Dendritic cell treated with granulocyte-macrophage colony-stimulating factor and Interleukin-4, amounts not matched to agents 40 ng/mL and 50 ng/mL, for 4 days (primary cell): ENCODE measurements around the gene PSMD14.
"Not testable (repeated sequence)": the region's sequence is repeated elsewhere in the genome, so short reads cannot be mapped to it uniquely, and the experiment has no call there.

Source experiments
- H3K27ac Mint-ChIP-seq: one replicate; pipeline ENCODE4 v1.8.0; 2022; ENCODE audit warnings: mild to moderate bottlenecking, mixed read lengths
- H3K27me3 Mint-ChIP-seq: one replicate; pipeline ENCODE4 v1.8.0; 2022; ENCODE audit warnings: mild to moderate bottlenecking, mixed read lengths
- H3K36me3 Mint-ChIP-seq: one replicate; pipeline ENCODE4 v1.8.0; 2022; ENCODE audit warnings: low read depth, mixed read lengths
- H3K4me1 Mint-ChIP-seq: one replicate; pipeline ENCODE4 v1.8.0; 2022; ENCODE audit warnings: low read depth, mixed read lengths
- H3K4me3 Mint-ChIP-seq: one replicate; pipeline ENCODE4 v1.8.0; 2022; ENCODE audit warnings: mild to moderate bottlenecking, moderate library complexity, mixed read lengths
- H3K9me3 Mint-ChIP-seq: one replicate; pipeline ENCODE4 v1.8.0; 2022; ENCODE audit warnings: mixed read lengths
- intact Hi-C: fragments of 100-400 bp; cut with micrococcal nuclease; formaldehyde crosslinking; loops from one replicate; pipeline ENCODE4 v1.15.0; 2022

Gene PSMD14

DNA sequence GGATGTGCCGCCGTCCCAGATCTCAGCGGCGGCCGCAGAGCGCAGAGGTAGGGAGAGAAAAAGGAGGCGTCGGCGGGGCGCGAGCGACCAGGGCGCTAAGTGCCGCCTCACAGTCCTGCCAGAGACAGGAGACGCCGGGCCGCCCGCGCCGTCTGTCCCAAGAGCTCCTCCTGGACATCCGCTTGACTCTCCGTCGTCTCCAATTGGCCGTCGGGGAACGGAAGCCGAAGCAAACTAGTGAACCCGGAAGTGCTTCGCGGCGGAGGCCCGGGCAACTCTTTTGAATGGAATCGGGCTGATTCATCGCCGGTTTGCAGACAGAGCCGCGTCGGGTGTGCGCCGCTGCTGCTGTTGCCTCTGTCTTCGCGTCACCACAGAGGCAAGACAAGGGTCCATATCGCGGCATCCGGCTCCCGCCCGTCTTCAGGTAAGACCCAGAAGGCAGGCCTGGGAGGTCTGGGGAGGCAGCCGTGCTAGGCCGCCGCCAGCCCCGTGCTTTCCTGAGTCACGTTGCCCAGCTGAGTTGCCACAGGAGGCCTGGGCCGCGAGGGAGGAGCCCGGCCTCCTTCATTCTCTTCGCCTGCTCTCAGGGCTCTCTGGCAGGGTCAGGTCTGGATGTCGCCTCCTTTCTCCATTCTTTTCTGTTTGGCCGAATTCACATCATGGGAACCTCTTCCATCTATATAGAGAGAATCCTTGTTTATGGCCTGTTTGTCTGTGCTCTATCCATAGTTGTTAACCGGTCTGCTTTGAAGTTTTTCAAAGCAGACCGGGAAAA, at the start of gene PSMD14:
TSS of gene PSMD14 (plus strand) at position 248 of the 778 bp plus-strand sequence. CDS start 10,401 bp downstream, outside the sequence.
- intact Hi-C loops, result no loop called here
- H3K36me3 Mint-ChIP-seq, result peaks cover 19% of the 10 kb centered on the region
- H3K9me3 Mint-ChIP-seq, result peaks cover 7% of the 10 kb centered on the region
- H3K4me3 Mint-ChIP-seq, result peak within 1 kb of the TSS; percentile 89
- H3K4me1 Mint-ChIP-seq, result peaks cover 18% of the 10 kb centered on the region
- H3K27ac Mint-ChIP-seq, result peak within 1 kb of the TSS; percentile 97
- H3K27me3 Mint-ChIP-seq, result no peaks in the 10 kb centered on the region

GRCh38 chr2:161265874-161266273, 42.4 kb upstream of the PSMD14 start:
- intact Hi-C loops, result no loop called here
- Mint-ChIP-seq H3K9me3 (no peaks in the 10 kb centered on the region), H3K27me3 (peaks cover 1% of the 10 kb centered on the region)

GRCh38 chr2:161269111-161269510, 39.1 kb upstream of the PSMD14 start:
- H3K9me3 Mint-ChIP-seq, result no peaks in the 10 kb centered on the region
- no peaks in the 10 kb centered on the region for H3K36me3 Mint-ChIP-seq
- H3K4me1 Mint-ChIP-seq, result no peaks in the 10 kb centered on the region
- no peak overlapping the region for H3K27ac Mint-ChIP-seq
- no peak overlapping the region for H3K4me3 Mint-ChIP-seq
- intact Hi-C loops, result no loop called here
- peaks cover 1% of the 10 kb centered on the region for H3K27me3 Mint-ChIP-seq

More at GRCh38 chr2:161265874-161266273, 42.4 kb upstream of the PSMD14 start:
- Mint-ChIP-seq H3K4me1 (no peaks in the 10 kb centered on the region), H3K4me3 (no peak overlapping the region), H3K27ac (no peak overlapping the region), H3K36me3 (no peaks in the 10 kb centered on the region)

DNA sequence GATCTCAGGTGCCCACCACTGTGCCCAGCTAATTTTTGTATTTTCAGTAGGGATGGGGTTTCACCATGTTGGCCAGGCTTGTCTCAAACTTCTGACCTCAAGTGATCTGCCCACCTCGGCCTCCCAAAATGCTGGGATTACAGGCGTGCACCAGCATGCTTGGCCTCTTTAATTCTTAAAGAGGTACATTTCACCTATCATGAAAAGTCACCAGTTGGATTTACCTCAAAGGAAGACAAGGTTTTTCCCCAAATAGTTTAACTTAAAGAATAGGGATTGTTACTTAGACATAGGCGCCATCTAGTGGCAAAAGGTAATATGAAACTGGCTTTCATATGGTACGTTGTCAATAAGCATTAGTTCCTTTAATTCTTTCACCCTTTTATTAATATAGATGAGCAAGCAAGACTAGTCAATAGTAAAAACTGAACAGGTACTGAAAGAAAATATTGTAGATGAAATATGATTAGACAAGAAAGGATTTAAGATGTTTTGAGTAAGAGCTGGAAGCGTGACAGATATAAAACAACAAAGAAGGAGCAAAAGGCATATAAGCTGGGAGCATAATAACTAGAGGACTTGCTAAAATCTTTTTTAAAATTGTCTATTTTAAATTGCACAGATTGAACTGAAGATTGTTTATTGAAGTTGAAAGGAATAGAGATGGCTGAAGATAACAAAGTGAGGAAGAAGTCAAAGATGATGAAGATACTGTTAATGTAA, 35.0 kb upstream of the PSMD14 start:
- intact Hi-C loops, result loop anchor here (2.0 to 5.0 kb wide), 2 partner anchors 54 to 211 kb away; no protein-coding TSS in a partner anchor
- H3K4me1 Mint-ChIP-seq, result no peaks in the 10 kb centered on the region
- no peak overlapping the region for H3K27ac Mint-ChIP-seq
- H3K36me3 Mint-ChIP-seq, result no peaks in the 10 kb centered on the region
- no peaks in the 10 kb centered on the region for H3K27me3 Mint-ChIP-seq
- H3K9me3 Mint-ChIP-seq, result no peaks in the 10 kb centered on the region
- no peak overlapping the region for H3K4me3 Mint-ChIP-seq

DNA sequence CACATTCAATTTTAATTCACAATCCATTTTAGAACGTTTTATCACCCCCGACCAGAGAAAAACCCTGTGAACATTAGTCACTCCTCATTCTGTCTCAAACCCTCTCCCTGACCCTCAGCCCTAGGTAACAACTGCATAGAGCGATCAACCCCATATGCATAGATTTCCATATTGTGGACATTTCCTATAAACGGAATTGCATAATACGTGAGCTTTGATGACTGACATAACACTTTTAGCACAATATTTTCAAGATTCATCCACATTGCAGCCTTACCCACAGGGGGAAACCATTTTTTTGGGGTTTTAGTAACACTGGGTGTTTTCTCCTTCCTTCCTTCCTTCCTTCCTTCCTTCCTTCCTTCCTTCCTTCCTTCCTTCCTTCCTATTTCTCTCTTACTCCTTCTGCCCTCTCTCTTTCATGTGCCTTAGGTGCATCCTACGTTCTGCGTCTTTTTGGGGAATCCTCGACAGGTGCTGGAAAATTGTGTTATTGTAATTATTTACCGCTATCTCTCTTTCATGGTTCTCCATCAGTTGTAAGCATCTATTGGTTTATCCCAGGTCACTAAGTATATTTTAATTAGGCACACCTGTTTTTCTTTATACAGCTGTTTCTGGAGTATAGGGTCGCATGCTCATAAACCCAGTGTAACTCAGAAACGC, 29.5 kb upstream of the PSMD14 start:
- H3K27me3 Mint-ChIP-seq, intact Hi-C loops, H3K9me3 Mint-ChIP-seq, H3K4me3 Mint-ChIP-seq, H3K36me3 Mint-ChIP-seq, H3K4me1 Mint-ChIP-seq, H3K27ac Mint-ChIP-seq: not testable (repeated sequence)

- H3K27me3 Mint-ChIP-seq, H3K4me3 Mint-ChIP-seq, H3K36me3 Mint-ChIP-seq, intact Hi-C loops, H3K9me3 Mint-ChIP-seq, H3K27ac Mint-ChIP-seq, H3K4me1 Mint-ChIP-seq: not testable (repeated sequence)
These were observed 28.9 kb upstream of the PSMD14 start for GRCh38 chr2:161279230-161279815.

DNA sequence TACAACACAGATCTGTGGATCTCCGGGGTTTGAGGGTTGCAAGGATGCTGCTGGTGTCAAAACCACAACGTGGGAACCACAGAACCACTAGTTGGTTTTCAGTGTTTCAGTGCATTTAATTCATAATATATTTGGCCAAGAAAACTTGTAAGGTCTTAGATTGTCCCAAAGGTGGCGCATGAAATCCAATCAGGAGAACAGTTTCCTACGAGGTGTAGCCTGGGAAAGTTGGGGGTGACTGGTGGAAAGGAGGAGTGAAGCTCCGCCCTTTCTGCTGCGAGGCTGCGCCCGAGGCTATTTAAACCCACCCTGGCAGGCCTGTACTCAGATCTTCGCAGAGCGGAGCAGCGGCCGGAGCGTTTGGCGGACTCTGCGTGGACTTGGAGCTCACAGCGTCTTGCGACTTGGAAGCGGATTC, 27.3 kb upstream of the PSMD14 start:
- H3K4me3 Mint-ChIP-seq, H3K36me3 Mint-ChIP-seq, H3K9me3 Mint-ChIP-seq, H3K27ac Mint-ChIP-seq, intact Hi-C loops, H3K27me3 Mint-ChIP-seq, H3K4me1 Mint-ChIP-seq: not testable (repeated sequence)

DNA sequence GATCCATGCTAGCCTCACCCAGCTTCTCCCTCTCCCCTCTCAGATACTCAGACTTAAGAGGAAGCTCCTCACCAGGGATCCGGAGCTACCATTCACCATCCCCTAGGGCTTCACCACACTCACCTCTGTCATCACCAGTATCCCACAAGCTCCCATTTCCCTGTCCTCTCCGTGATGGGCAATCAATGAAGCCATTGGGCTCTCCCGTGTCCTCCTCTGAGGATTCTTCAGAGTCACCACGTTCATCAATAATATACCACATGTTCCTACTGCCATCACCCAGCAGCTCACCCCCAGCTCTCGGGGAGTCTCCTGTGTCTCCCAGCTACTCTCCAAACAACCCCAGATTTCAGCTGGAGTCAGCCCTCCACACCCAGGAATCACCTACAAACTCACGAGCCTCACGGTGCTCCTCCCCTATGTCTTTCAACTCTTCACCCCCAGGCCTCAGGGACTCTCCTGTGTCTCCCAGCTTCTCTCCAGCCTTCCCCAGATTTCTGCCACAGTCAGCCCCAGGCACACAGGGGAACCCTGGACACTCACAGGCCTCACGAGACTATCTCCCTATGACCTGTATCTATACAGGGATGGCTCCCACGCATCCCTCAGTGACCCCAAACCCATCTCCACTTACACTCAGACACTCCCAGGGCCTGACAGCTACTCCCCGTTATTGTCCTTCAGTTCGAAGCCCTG, 26.5 kb upstream of the PSMD14 start:
- intact Hi-C loops, H3K9me3 Mint-ChIP-seq, H3K4me3 Mint-ChIP-seq, H3K36me3 Mint-ChIP-seq, H3K4me1 Mint-ChIP-seq, H3K27ac Mint-ChIP-seq, H3K27me3 Mint-ChIP-seq: not testable (repeated sequence)

- H3K9me3 Mint-ChIP-seq, H3K4me3 Mint-ChIP-seq, intact Hi-C loops, H3K27ac Mint-ChIP-seq, H3K4me1 Mint-ChIP-seq, H3K36me3 Mint-ChIP-seq, H3K27me3 Mint-ChIP-seq: not testable (repeated sequence)
These were observed 25.9 kb upstream of the PSMD14 start for GRCh38 chr2:161282311-161282644.

DNA sequence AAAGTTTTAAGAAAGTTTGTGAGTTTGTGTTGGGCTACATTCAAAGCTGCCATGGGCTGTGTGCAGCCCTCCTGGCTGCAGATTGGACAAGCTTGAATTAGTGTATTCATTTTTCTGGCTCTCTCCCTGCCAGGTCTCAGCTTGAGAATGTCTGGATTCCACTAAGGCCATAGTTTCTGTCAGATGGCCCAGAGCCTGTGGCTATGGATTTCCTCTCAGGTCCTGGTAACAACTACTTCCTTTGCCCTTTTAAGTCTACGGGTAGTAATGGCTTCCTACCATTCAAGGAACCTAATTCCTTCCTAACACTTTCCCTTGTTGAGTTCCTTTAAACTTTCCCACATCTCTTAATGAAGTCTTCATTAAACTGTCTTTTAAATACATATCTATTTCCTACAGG, 24.3 kb upstream of the PSMD14 start:
- Mint-ChIP-seq H3K4me3 (no peak overlapping the region), H3K27ac (no peak overlapping the region), H3K27me3 (no peaks in the 10 kb centered on the region), H3K9me3 (no peaks in the 10 kb centered on the region), H3K4me1 (no peaks in the 10 kb centered on the region), H3K36me3 (no peaks in the 10 kb centered on the region)
- intact Hi-C loops, result no loop called here

DNA sequence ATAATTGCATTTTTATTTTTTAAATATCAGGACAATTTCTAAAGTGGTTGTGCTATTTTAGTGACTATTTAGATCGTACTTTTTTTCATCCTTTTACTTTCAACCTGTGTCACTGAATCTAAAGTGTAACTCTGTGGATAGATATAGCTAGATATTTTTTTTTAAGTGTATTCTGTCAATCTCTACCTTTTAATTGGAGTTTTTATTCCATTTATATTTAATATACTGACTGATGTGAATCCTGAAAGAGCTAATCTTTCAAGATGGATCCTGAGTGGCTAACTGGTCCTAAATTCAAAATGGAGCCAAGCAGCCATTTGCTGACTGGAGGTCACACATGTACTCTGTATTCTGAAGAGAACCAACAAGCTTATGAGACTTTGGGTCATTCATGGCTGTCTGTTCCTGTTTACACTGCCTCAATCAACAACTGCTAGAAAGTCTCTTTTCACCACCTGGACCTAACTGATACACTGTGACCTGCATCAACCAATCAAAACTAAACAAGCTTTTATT, 4.6 kb upstream of the PSMD14 start:
- intact Hi-C loops, result no loop called here
- peaks cover 9% of the 10 kb centered on the region for H3K36me3 Mint-ChIP-seq
- H3K4me3 Mint-ChIP-seq, result no peak overlapping the region
- H3K27me3 Mint-ChIP-seq, result peaks cover 4% of the 10 kb centered on the region
- H3K4me1 Mint-ChIP-seq, result peaks cover under 1% of the 10 kb centered on the region
- H3K27ac Mint-ChIP-seq, result no peak overlapping the region
- H3K9me3 Mint-ChIP-seq, result peaks cover 7% of the 10 kb centered on the region

- intact Hi-C loops, result no loop called here
- Mint-ChIP-seq H3K9me3 (peaks cover 7% of the 10 kb centered on the region), H3K4me1 (peaks cover 12% of the 10 kb centered on the region), H3K27ac (peak overlapping the region; percentile 97), H3K27me3 (peaks cover 1% of the 10 kb centered on the region), H3K36me3 (peaks cover 13% of the 10 kb centered on the region), H3K4me3 (no peak overlapping the region)
These were observed 1.3 kb upstream of the PSMD14 start for GRCh38 chr2:161306919-161307318.

DNA sequence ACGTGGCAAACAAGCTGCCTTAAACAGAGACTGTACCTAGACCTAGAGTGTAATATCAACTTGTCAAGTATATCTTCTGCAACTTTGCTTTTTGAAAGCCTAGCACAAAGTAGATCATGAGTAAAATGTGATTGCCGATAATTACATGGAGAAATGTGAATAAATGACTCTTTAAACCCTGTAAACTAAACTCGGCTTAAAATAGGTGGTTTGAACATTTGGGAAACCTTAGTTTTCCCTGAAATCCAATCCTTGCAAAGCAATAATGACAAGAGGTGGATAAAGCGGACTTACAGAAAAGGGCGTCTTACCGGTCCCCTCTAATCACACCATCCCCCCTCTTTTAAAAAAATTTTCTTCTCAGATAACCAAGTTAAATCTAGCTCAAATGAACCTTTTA, 549 bp upstream of the PSMD14 start:
- intact Hi-C loops, result no loop called here
- Mint-ChIP-seq H3K27ac (peak overlapping the region; percentile 97), H3K4me1 (peaks cover 13% of the 10 kb centered on the region)

More for the DNA sequence above, 549 bp upstream of the PSMD14 start:
- Mint-ChIP-seq H3K27me3 (peaks cover 1% of the 10 kb centered on the region), H3K4me3 (peak overlapping the region; percentile 89), H3K9me3 (peaks cover 7% of the 10 kb centered on the region), H3K36me3 (peaks cover 15% of the 10 kb centered on the region)
